ENCODE results near the gene PTGFR.

- TF ChIP-seq CTCF (IDR thresholded peaks at IDR 0.05) (no peak), POLR2A (IDR thresholded peaks at IDR 0.05) (no peak)
Observed at GRCh38 chr1:78493451-78493850, 2.7 kb downstream of the PTGFR start.
